ENCODE results near the gene LDLRAD2.
A peak's percentile ranks its signal among the peaks of the same experiment; 100 is the strongest.

The LDLRAD2 gene

GRCh38 chr1:21860971-21861370 lies 48.9 kb downstream of the LDLRAD2 start:
- no peak for DNase-seq (ENCODE audit: low read depth)

GRCh38 chr1:21861602-21862429 lies 49.8 kb downstream of the LDLRAD2 start:
- DNase-seq (ENCODE audit: low read depth), result peak; percentile 36

- DNase-seq (ENCODE audit: low read depth), result no peak
These were observed 51.9 kb downstream of the LDLRAD2 start for GRCh38 chr1:21863981-21864380.

GRCh38 chr1:21864730-21865129 lies 52.7 kb downstream of the LDLRAD2 start:
- no peak for DNase-seq (ENCODE audit: low read depth)

DNA sequence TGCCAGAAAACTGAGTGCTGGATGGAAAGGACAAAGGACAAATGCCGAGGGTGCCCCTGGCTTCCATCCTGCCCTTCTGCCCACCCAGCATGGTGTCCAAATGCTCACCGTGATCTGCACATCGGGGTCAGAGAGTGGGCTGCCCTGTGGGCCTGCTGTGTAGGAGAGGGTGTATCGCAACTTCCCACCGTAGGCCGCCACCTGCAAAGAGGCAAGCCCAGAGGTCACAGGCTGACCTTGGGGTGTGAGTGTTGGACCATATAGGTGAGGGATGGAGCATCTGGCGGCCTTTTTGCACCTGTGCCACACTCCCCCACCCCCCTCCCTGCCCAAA lies 53.5 kb downstream of the LDLRAD2 start:
- DNase-seq (ENCODE audit: low read depth), result no peak

- no peak for DNase-seq (ENCODE audit: low read depth)
These were observed 54.1 kb downstream of the LDLRAD2 start for GRCh38 chr1:21865943-21866706.

- DNase-seq (ENCODE audit: low read depth), result no peak
These were observed 54.6 kb downstream of the LDLRAD2 start for GRCh38 chr1:21866707-21867043.

GRCh38 chr1:21867451-21867996 lies 55.5 kb downstream of the LDLRAD2 start:
- no peak for DNase-seq (ENCODE audit: low read depth)

DNA sequence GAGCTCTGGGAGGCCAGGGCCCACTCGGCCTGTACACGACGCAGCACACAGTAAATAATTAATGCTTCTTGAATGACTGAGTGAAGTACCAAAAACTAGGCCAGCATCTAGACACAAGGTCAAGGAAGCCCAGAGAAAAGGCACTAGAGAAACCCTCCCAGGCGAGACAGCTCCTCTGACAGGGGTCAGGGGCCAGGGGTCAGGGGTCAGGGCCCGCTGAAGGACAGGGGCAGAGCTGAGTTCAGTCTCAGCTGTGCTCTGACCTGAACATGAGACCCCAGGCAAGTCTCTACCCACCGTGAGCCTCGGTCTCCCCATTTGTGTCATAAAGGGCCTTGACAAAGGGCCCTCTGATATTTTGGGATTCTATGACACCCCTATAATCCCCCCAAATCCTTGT lies 56.4 kb downstream of the LDLRAD2 start:
- no peak for DNase-seq (ENCODE audit: low read depth)

GRCh38 chr1:21868941-21869454 lies 56.9 kb downstream of the LDLRAD2 start:
- no peak for DNase-seq (ENCODE audit: low read depth)

DNA sequence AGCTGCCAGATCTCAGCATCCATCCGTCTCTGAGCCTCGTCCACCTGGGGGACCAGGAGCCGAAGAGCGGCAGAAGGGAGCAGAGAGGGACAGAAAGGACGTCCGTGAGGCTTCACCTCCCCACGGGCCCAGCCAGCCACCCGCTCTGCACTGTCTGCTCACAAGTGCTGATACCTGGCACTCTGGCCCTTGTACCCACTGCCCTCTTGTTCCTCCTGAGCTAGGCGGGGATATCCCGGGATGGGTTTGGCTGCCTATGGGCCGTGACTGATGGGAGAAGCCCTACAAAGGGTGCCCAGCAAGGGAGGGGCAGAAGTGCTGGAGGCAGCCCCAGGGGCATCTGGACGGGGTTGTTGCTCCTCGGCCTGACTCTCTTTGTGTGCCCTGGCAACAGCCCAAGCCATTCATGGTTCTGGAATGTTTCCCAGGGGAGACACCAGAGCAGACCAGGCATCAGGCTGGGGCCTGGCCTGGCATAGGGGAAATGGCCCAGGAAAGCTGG lies 57.6 kb downstream of the LDLRAD2 start:
- DNase-seq (ENCODE audit: low read depth), result peak; percentile 73

- no peak for DNase-seq (ENCODE audit: low read depth)
These were observed 58.5 kb downstream of the LDLRAD2 start for GRCh38 chr1:21870611-21871010.

GRCh38 chr1:21871943-21872342 lies 59.9 kb downstream of the LDLRAD2 start:
- DNase-seq (ENCODE audit: low read depth), result no peak

GRCh38 chr1:21872445-21873079 lies 60.5 kb downstream of the LDLRAD2 start:
- DNase-seq (ENCODE audit: low read depth), result no peak

- DNase-seq (ENCODE audit: low read depth), result no peak
These were observed 61.1 kb downstream of the LDLRAD2 start for GRCh38 chr1:21873174-21873573.

DNA sequence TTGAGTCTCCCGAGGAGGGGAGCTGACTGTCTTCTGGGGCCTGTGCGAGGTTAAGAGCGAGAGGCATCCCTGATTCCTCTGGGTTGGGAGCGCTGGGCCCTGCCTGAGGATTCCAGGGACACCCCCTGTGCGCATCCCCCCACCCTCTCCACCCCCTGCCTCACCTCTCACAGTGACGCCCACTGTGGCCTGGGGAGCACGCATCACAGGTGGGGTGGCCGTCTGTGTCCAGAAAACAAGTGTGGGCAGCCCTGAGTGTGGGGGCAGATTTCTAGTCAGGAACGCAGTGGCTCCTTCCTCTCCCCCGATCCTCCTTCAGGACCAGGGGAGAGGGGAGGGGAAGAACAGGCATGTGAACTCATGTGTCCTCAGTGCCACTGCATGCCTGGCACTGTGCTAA lies 61.7 kb downstream of the LDLRAD2 start:
- no peak for DNase-seq (ENCODE audit: low read depth)

DNA sequence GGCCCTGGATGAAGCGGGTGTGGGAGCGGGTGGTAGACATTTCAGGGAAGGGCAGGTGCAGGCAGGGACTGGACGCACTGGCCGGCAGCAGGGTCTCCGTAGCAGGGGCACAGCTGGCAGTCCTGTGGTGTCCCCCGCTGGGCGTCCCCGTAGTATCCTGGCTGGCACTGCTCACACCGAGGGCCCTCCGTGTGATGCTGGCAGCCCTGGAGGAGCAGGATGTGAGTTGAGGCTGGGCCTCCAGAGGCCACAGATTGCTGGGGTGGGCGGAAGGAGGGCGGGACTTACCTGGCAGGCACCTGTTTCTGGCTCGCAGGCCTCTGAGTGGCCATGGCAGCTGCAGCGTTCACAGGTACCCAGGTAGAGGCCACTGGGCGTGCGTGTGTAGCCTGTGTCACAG lies 62.3 kb downstream of the LDLRAD2 start:
- no peak for DNase-seq (ENCODE audit: low read depth)
